ENCODE measurements around the gene MTMR3.
"Not testable (repeated sequence)": the region's sequence is repeated elsewhere in the genome, so short reads cannot be mapped to it uniquely, and the experiment has no call there.

The MTMR3 gene

GRCh38 chr22:30061094-30061493, 178.1 kb downstream of the MTMR3 start:
- not testable (repeated sequence) for DNase-seq

GRCh38 chr22:30062259-30062658, 179.3 kb downstream of the MTMR3 start:
- no peak for DNase-seq

- no peak for DNase-seq
Observed at GRCh38 chr22:30062950-30063349, 180.0 kb downstream of the MTMR3 start.

- no peak for DNase-seq
Observed at GRCh38 chr22:30064172-30064571, 181.2 kb downstream of the MTMR3 start.

GRCh38 chr22:30073743-30074142, 190.8 kb downstream of the MTMR3 start:
- DNase-seq = no peak

- no peak for DNase-seq
Observed at GRCh38 chr22:30074147-30074546, 191.2 kb downstream of the MTMR3 start.

GRCh38 chr22:30074994-30075393, 192.0 kb downstream of the MTMR3 start:
- no peak for DNase-seq

- no peak for DNase-seq
Observed at GRCh38 chr22:30077279-30077880, 194.4 kb downstream of the MTMR3 start.

- no peak for DNase-seq
Observed at GRCh38 chr22:30078320-30079311, 195.6 kb downstream of the MTMR3 start.

- DNase-seq = no peak
Observed at GRCh38 chr22:30079952-30080533, 197.1 kb downstream of the MTMR3 start, which contains the start of gene HORMAD2. HORMAD2 (plus strand) TSS chr22:30080464; CDS start chr22:30093953, 13,489 bp downstream.
